Coronary artery (tissue), 2 donors: ENCODE results near the gene EARS2.

Experiments
- DNase-seq: peaks from one replicate; pipeline ENCODE4 v3.0.0-alpha.2; 2017; ENCODE audit warnings: low spot score
- H3K27ac ChIP-seq, 2 donors: fragments of 200-600 bp; sonication (generic); one replicate each; pipeline ENCODE4 v1.5.1; 2016 to 2019
- H3K4me3 ChIP-seq: fragments of 200-600 bp; sonication (generic); 2 replicates; pipeline ENCODE4 v1.5.1; 2016; ENCODE audit warnings: mild to moderate bottlenecking, moderate library complexity
- TF ChIP-seq, protein P1 (sequence below): fragments of 200-600 bp; sonication (generic); IDR thresholded peaks from one replicate; pipeline ENCODE4 v1.5.1; 2019; ENCODE audit warnings: antibody characterized with exemption

EARS2 gene

DNA sequence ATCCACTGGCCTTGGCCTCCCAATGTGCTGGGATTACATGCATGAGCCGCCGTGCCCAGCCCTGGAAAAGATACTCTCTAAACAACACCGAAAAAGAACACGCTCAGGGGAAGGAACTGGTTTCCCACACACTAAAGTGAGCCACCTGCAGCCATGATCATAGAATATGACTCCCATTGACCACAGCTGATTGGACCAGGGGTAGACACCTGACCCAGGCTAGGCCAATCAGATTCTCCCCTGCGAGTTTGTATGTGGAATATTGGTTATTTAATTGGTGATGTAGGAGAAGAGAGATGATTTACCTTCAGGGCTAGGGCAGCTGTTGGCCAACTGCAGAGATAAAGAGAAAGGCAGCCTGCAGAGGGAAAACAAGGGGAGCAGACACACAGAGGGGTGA lies 37.9 kb downstream of the EARS2 start:
- Histone ChIP-seq H3K27ac (no peak overlapping the region), H3K4me3 (no peak overlapping the region)
- DNase-seq: no peak
- TF ChIP-seq, protein P1, sequence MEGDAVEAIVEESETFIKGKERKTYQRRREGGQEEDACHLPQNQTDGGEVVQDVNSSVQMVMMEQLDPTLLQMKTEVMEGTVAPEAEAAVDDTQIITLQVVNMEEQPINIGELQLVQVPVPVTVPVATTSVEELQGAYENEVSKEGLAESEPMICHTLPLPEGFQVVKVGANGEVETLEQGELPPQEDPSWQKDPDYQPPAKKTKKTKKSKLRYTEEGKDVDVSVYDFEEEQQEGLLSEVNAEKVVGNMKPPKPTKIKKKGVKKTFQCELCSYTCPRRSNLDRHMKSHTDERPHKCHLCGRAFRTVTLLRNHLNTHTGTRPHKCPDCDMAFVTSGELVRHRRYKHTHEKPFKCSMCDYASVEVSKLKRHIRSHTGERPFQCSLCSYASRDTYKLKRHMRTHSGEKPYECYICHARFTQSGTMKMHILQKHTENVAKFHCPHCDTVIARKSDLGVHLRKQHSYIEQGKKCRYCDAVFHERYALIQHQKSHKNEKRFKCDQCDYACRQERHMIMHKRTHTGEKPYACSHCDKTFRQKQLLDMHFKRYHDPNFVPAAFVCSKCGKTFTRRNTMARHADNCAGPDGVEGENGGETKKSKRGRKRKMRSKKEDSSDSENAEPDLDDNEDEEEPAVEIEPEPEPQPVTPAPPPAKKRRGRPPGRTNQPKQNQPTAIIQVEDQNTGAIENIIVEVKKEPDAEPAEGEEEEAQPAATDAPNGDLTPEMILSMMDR: no peak

DNA sequence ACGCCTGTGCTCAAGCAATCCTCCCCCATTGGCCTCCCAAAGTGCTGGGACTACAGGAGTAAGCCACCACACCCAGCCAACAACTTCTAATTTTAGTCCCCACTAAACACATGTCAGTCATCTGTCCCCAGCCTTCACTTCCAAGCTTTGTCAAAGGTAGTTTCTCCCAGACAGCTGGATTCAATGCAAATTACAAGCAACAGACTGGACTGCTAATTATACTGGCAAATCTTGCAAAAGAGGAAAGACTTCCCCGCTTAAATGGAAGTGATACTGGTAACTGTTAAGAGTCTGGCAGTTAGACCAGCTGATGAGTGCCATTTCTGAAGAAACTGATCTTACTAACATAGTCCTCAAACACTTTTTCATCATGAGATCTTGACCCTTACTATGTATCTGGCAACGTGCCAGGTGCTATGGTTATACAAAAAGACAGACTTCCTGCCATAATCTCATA lies 38.7 kb downstream of the EARS2 start:
- Histone ChIP-seq H3K27ac (no peak overlapping the region), H3K4me3 (no peak overlapping the region)
- no peak for DNase-seq
- TF ChIP-seq, protein P1: no peak

DNA sequence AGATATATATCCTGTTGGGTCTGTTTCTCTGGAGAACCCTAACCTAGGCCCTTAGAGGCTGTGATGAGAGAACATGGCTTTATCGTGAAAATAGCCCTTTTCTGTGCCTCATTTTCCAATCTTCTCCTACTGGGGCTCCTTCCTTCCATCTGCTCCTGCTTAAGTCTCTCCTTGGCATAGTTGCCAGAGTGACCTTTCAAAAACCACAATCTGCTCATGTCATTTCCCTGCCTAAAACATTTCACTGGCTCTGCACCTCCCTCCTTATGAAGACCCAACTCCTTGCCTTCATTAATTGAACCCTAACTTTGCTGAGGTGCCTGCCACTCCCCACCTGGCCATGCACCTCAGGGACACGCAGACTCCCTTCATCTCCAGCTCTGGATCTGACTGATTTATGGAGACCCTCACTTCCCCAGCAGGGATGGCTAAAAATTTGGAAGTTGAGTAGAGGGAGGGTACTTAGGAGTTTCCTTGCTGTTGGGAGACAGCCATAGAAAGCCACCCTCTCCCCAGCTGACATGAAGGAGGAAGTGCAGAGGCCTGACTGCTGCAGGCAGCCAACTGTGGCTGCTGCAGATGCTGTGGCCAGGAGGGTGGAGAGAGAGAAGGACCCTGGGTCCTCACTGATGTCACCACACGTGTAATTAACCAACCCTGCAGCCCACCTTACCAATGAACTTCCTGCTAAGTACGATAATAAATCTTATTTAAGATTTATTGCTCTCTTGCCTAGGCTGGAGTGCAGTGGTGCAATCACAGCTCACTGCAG lies 40.6 kb downstream of the EARS2 start:
- H3K4me3 ChIP-seq: no peak overlapping the region
- TF ChIP-seq, protein P1: no peak
- no peak overlapping the region for H3K27ac ChIP-seq
- no peak for DNase-seq

DNA sequence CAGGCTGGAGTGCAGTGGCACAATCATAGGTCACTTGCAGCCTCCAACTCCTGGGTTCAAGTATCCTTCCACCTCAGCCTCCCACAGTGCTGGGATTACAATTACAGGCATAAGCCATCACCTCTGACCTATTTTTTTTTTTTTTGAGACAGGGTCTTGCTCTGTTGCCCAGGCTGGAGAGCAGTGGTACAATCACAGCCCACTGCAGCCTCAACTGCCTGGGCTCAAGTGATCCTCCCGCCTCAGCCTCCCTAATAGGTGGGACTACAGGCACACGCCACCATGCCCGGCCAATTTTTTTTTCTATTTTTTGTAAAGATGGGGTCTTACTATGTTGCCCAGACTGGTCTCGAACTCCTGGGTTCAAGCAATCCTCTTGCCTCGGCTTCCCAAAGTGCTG lies 41.3 kb downstream of the EARS2 start:
- Histone ChIP-seq H3K27ac (no peak overlapping the region), H3K4me3 (no peak overlapping the region)
- no peak for DNase-seq
- TF ChIP-seq, protein P1: no peak

DNA sequence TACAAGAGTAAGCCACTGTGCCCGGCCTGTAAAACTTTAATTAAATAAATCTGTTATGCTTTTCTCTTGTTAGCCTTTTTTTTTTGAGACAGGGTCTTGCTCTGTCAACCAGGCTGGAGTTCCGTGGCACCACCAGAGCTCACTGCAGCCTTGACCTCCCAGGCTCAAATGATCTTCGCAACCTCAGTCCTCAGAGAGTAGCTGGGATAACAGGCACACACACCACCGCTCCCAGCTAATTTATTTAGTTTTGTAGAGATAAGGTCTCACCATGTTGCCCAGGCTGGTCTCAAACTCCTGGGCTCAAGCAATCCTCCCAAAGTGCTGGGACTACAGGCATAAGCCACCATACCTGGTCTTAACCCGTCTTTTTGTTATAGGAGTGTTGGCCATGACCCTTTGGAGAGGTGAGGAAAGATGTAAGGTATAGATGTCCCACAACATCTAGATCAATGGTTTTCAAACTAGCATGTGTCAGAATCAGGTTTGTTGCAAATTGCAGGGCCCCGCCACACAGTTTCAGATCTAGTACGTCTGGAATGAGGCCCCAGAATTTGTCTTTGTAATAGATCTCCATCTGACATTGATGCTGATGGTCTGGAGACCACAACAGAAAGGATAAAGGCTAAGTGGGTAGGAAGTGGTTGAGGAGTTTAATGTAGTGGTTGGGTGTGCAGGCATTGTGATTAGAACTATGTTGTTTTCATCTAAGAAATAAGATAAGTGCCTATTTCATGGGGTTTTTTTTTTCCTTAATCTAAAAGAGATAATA lies 42.6 kb downstream of the EARS2 start:
- TF ChIP-seq, protein P1: no peak
- Histone ChIP-seq H3K4me3 (no peak overlapping the region), H3K27ac (no peak overlapping the region)
- no peak for DNase-seq

DNA sequence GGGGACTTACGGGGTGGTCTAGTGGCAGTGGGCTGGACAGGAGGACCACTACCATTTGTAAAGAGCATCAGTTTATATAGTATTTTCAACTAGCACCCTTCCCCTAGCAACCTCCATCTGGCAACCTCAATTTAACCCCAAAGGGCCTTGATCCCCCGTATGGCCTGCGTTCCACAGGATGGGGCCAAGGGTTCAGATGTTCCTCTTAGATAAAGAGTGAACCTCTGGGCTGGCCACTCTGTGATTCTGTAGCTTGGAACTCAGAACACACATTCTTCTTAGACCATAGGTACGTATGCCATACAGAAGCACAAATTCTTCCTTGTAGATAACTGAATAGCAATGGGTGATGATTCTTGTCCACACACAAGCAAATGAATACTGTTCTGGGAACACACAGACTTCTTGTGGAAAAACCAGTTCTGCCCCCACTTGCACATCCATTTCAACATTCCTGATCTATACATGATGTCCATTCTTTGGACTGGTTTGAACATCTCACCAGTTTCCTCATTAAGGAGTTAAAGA lies 44.9 kb downstream of the EARS2 start:
- no peak for DNase-seq
- Histone ChIP-seq H3K4me3 (no peak overlapping the region), H3K27ac (no peak overlapping the region)
- TF ChIP-seq, protein P1: no peak
